ENCODE results near the gene KCNIP4.

Gene KCNIP4

DNA sequence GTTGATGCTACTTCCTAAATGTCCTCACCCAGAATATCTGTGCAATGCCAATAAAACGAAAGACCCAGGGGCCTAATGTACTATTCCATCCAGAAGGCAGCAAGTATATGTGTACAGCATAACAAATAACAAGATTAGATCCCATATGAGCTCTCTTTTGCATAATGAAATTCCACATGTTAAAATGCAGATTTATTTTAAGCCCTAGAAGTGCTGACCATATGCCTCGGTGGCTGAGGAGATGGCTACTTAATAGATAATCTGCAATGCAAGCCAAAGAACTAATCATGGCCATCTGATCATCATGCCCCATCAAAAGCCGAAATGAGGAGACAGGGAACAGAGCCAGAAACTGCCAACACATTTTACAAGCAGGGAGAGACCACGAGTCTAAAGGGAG is 293.5 kb downstream of the KCNIP4 start:
- 94 to 100% methylated on average over 1 to 2 of the region's 4 CpGs for WGBS, 2 experiments (ENCODE audit: insufficient coverage in 2 of 2)
- H3K27ac ChIP-seq (ENCODE audit: low read depth, low read length, severe bottlenecking), result no peak overlapping the region
- H3K36me3 ChIP-seq (ENCODE audit: control insufficient read depth, insufficient read depth, low read length), result no peaks in the 10 kb centered on the region
- H3K4me1 ChIP-seq (ENCODE audit: control insufficient read depth, insufficient read depth, low read length, poor library complexity, severe bottlenecking), result no peaks in the 10 kb centered on the region
- no peaks in the 10 kb centered on the region for H3K9me3 ChIP-seq (ENCODE audit: control insufficient read depth, low read length)
- H3K4me3 ChIP-seq (ENCODE audit: extremely low read depth, insufficient read depth, low read length, poor library complexity, severe bottlenecking), result no peak overlapping the region

DNA sequence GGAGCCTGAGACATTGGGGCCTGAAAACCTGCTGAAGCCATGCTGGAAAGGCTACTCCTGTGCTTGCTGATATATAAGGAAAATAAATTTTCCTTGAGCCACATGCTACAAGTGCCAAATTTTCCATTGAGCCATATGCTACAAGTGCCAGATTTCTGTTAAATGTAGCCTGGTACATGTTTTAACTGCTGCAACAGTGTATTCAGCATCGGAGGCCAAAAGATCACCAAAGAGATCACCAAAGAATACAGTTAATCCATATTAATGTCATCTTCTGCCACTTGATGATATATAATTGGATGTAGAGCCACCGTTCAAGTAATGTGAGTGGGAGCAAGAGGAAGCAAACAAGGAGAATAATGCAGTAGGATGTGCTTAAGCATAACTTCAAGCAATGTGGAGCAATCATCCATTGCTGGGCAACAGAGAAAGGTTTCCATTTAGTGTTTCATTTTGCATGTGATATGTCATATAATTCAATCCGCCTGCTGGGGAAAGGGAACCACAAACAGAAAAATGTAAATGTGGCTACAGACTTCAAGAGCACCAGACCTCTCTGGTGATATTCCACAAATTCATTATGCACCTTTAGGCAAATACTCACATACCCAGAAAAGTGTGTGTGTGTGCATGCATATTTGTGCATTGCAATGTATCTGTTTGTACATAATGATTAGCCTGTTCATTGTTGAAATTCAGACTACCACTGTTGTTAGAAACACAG is 295.9 kb downstream of the KCNIP4 start:
- no peak overlapping the region for H3K27ac ChIP-seq (ENCODE audit: low read depth, low read length, severe bottlenecking)
- H3K4me3 ChIP-seq (ENCODE audit: extremely low read depth, insufficient read depth, low read length, poor library complexity, severe bottlenecking), result no peak overlapping the region
- WGBS, 2 experiments (ENCODE audit: insufficient coverage in 2 of 2), result 83% methylated on average over 1 of the region's 3 CpGs
- H3K4me1 ChIP-seq (ENCODE audit: control insufficient read depth, insufficient read depth, low read length, poor library complexity, severe bottlenecking), result no peaks in the 10 kb centered on the region
- H3K9me3 ChIP-seq (ENCODE audit: control insufficient read depth, low read length), result no peaks in the 10 kb centered on the region
- H3K36me3 ChIP-seq (ENCODE audit: control insufficient read depth, insufficient read depth, low read length), result no peaks in the 10 kb centered on the region

DNA sequence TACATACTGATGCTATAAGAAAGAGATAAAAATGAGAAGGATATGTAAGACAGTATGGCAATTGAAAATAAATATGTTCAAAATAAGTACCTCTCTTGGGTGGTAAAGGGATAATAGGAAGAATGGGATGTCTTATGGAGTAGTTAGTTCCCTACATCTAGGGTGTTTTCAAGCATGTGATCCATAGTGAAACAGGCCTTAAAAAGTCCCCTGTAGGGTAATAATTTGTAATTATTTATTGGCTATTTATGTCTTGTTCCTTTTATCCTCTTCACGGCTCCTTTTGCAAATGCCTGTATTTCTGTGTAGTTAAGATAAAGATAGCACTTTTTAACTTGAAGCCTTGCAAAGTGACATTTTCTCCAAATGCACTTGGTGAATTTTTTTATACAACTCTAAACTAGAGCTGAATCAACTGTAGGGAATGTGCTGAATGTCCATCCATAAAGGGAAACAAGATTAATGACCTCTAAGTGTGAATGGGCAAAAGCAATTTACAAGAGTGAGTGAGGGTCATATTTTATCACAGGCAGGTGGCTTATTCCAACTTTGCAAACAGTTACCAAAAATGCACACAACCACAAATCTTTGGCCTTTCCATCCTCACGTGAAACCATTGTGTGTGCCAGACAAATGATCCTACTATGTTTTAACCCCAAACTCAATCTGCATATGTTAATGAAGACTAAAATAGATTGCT is 299.0 kb downstream of the KCNIP4 start:
- H3K4me1 ChIP-seq (ENCODE audit: control insufficient read depth, insufficient read depth, low read length, poor library complexity, severe bottlenecking), result no peaks in the 10 kb centered on the region
- H3K27ac ChIP-seq (ENCODE audit: low read depth, low read length, severe bottlenecking), result no peak overlapping the region
- H3K9me3 ChIP-seq (ENCODE audit: control insufficient read depth, low read length), result no peaks in the 10 kb centered on the region
- no peaks in the 10 kb centered on the region for H3K36me3 ChIP-seq (ENCODE audit: control insufficient read depth, insufficient read depth, low read length)
- 57% methylated on average over 1 of the region's 2 CpGs; no CpG with 5 or more reads in 1 of the 2 experiments for WGBS, 2 experiments (ENCODE audit: insufficient coverage in 2 of 2)
- no peak overlapping the region for H3K4me3 ChIP-seq (ENCODE audit: extremely low read depth, insufficient read depth, low read length, poor library complexity, severe bottlenecking)

DNA sequence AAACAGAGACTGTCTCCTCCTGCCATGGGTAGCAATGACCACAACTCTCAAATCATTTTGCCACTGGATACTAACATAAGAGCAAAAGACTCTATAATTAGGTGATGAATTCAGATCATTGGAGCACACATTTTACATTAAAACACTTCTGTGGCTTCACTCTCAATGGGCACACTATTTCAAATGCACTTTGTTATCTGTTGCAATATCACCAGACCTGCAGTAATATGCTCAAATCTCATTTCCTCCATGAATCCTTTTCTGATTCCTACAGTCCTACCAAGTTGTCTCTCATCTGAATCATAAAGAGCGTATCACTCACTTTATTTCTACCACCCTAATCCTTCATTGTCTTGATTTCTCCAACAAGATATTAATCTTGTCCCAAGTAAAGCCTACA is 302.8 kb downstream of the KCNIP4 start:
- WGBS, 2 experiments (ENCODE audit: insufficient coverage in 2 of 2), result 100% methylated on average over 1 of the region's 1 CpG
- no peak overlapping the region for H3K4me3 ChIP-seq (ENCODE audit: extremely low read depth, insufficient read depth, low read length, poor library complexity, severe bottlenecking)
- no peaks in the 10 kb centered on the region for H3K9me3 ChIP-seq (ENCODE audit: control insufficient read depth, low read length)

GRCh38 chr4:21641696-21642095 is 306.9 kb downstream of the KCNIP4 start:
- Histone ChIP-seq H3K9me3 (ENCODE audit: control insufficient read depth, low read length) (no peaks in the 10 kb centered on the region), H3K4me3 (ENCODE audit: extremely low read depth, insufficient read depth, low read length, poor library complexity, severe bottlenecking) (no peak overlapping the region), H3K27ac (ENCODE audit: low read depth, low read length, severe bottlenecking) (no peak overlapping the region), H3K4me1 (ENCODE audit: control insufficient read depth, insufficient read depth, low read length, poor library complexity, severe bottlenecking) (no peaks in the 10 kb centered on the region), H3K36me3 (ENCODE audit: control insufficient read depth, insufficient read depth, low read length) (no peaks in the 10 kb centered on the region)
- WGBS, 2 experiments (ENCODE audit: insufficient coverage in 2 of 2), result 93% methylated on average over 2 of the region's 3 CpGs; no CpG with 5 or more reads in 1 of the 2 experiments

More for the DNA sequence above, 302.8 kb downstream of the KCNIP4 start:
- H3K27ac ChIP-seq (ENCODE audit: low read depth, low read length, severe bottlenecking), result no peak overlapping the region
- H3K4me1 ChIP-seq (ENCODE audit: control insufficient read depth, insufficient read depth, low read length, poor library complexity, severe bottlenecking), result no peaks in the 10 kb centered on the region
- no peaks in the 10 kb centered on the region for H3K36me3 ChIP-seq (ENCODE audit: control insufficient read depth, insufficient read depth, low read length)

DNA sequence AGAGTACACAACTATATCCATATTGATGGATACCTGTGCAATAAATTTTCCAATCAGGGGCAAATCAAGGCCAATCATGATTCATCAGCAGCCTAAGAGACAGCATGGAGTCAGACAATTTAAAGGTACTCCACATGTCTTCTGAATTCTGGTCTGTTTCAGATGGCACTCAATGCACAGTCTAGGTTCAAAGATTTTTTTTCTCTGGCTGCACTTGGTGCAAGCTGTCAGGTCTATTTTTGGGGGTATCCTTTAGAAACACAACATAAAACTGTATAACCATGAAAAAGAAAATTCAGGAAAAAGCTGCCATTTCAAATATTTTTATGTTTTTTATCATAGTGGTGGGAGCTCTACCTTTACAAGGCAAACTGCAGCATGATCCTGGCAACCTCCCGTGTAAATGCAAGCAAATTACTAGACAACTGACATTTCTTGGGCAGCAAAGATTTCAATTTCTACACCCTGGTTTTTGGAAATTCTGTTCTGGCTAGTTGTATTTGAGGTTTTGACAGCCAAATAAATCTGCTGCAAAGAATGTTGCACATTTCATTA is 310.3 kb downstream of the KCNIP4 start:
- Histone ChIP-seq H3K27ac (ENCODE audit: low read depth, low read length, severe bottlenecking) (no peak overlapping the region), H3K36me3 (ENCODE audit: control insufficient read depth, insufficient read depth, low read length) (no peaks in the 10 kb centered on the region), H3K9me3 (ENCODE audit: control insufficient read depth, low read length) (no peaks in the 10 kb centered on the region), H3K4me3 (ENCODE audit: extremely low read depth, insufficient read depth, low read length, poor library complexity, severe bottlenecking) (no peak overlapping the region), H3K4me1 (ENCODE audit: control insufficient read depth, insufficient read depth, low read length, poor library complexity, severe bottlenecking) (no peaks in the 10 kb centered on the region)
- no CpG with 5 or more reads among the region's 1 CpG for WGBS, 2 experiments (ENCODE audit: insufficient coverage in 2 of 2)

- Histone ChIP-seq H3K27ac (ENCODE audit: low read depth, low read length, severe bottlenecking) (no peak overlapping the region), H3K36me3 (ENCODE audit: control insufficient read depth, insufficient read depth, low read length) (no peaks in the 10 kb centered on the region), H3K4me3 (ENCODE audit: extremely low read depth, insufficient read depth, low read length, poor library complexity, severe bottlenecking) (no peak overlapping the region), H3K9me3 (ENCODE audit: control insufficient read depth, low read length) (no peaks in the 10 kb centered on the region), H3K4me1 (ENCODE audit: control insufficient read depth, insufficient read depth, low read length, poor library complexity, severe bottlenecking) (no peaks in the 10 kb centered on the region)
- 25 to 100% methylated on average over 1 to 2 of the region's 2 CpGs for WGBS, 2 experiments (ENCODE audit: insufficient coverage in 2 of 2)
Measured at GRCh38 chr4:21628916-21629610, 319.5 kb downstream of the KCNIP4 start.

- no peak overlapping the region for H3K27ac ChIP-seq (ENCODE audit: low read depth, low read length, severe bottlenecking)
- 92% methylated on average over 4 of the region's 4 CpGs; no CpG with 5 or more reads in 1 of the 2 experiments for WGBS, 2 experiments (ENCODE audit: insufficient coverage in 2 of 2)
- no peak overlapping the region for H3K4me3 ChIP-seq (ENCODE audit: extremely low read depth, insufficient read depth, low read length, poor library complexity, severe bottlenecking)
- no peaks in the 10 kb centered on the region for H3K36me3 ChIP-seq (ENCODE audit: control insufficient read depth, insufficient read depth, low read length)
- no peaks in the 10 kb centered on the region for H3K9me3 ChIP-seq (ENCODE audit: control insufficient read depth, low read length)
- H3K4me1 ChIP-seq (ENCODE audit: control insufficient read depth, insufficient read depth, low read length, poor library complexity, severe bottlenecking), result no peaks in the 10 kb centered on the region
Measured at GRCh38 chr4:21628116-21628670, 320.4 kb downstream of the KCNIP4 start.

DNA sequence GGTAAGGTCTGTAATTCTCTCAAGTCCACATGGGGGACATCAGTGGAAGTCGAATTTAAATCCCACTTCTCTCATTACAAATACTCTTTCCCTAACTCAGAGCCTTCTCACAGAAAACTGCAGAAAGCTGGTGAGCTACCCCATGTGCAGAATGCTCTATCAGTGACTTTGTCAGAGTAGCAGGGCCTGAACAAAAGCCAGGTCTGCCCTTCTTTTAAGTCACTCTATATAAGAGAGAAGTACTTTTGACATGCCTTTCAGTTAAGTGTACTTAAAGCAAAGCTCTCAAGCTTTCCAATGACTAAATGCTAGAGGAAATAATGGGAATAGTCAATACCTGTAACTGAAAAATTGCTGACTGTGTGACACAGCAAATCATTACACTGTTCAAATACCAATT is 323.1 kb downstream of the KCNIP4 start:
- no peaks in the 10 kb centered on the region for H3K4me1 ChIP-seq (ENCODE audit: control insufficient read depth, insufficient read depth, low read length, poor library complexity, severe bottlenecking)
- no peak overlapping the region for H3K4me3 ChIP-seq (ENCODE audit: extremely low read depth, insufficient read depth, low read length, poor library complexity, severe bottlenecking)
- H3K9me3 ChIP-seq (ENCODE audit: control insufficient read depth, low read length), result no peaks in the 10 kb centered on the region
- no CpG with 5 or more reads among the region's 1 CpG for WGBS, 2 experiments (ENCODE audit: insufficient coverage in 2 of 2)
- no peak overlapping the region for H3K27ac ChIP-seq (ENCODE audit: low read depth, low read length, severe bottlenecking)
- H3K36me3 ChIP-seq (ENCODE audit: control insufficient read depth, insufficient read depth, low read length), result no peaks in the 10 kb centered on the region

DNA sequence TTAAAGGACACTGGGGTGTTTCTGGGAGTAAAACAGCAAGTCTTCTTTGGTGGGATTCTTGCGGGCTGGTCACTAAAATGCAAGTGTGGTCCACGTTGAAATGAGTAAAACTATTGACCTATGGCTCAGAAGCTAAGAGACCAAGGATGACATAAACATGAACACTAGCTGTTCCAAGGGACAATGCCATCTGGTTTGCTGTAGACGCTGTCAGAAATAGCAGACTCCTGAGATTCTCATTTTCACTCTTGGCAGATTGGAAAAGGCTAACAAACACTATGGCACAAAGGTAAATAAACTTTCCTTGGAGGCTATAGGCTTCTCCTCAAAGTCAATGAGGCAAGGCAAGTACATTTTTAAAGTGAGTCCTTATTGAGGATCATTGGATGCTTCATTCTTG is 343.6 kb downstream of the KCNIP4 start:
- no peaks in the 10 kb centered on the region for H3K9me3 ChIP-seq (ENCODE audit: control insufficient read depth, low read length)
- H3K27ac ChIP-seq (ENCODE audit: low read depth, low read length, severe bottlenecking), result no peak overlapping the region
- 89 to 93% methylated on average over 2 to 3 of the region's 3 CpGs for WGBS, 2 experiments (ENCODE audit: insufficient coverage in 2 of 2)

More for the DNA sequence above, 343.6 kb downstream of the KCNIP4 start:
- H3K4me3 ChIP-seq (ENCODE audit: extremely low read depth, insufficient read depth, low read length, poor library complexity, severe bottlenecking), result no peak overlapping the region
- H3K4me1 ChIP-seq (ENCODE audit: control insufficient read depth, insufficient read depth, low read length, poor library complexity, severe bottlenecking), result no peaks in the 10 kb centered on the region
- H3K36me3 ChIP-seq (ENCODE audit: control insufficient read depth, insufficient read depth, low read length), result no peaks in the 10 kb centered on the region

All from mesodermal cell (in vitro differentiated cells).